A673 (cell line): ENCODE results near the gene FIS1. TPM values are rescaled to one million over a fixed set of nuclear protein-coding genes. Genes with fewer than 3 reads are reported as not detected.

Source experiments
- BruUV-seq: library from RNA; stranded (reverse); fragments of 400-500 nt; replicated peaks from 2 replicates; lab custom pipeline; 2021; lab: Mats Ljungman, UMichigan
- CTCF ChIA-PET: fragments of 300-600 bp; sonication (Branson Sonifier 250); formaldehyde crosslinking; loops from one replicate; lab custom pipeline; 2022; ENCODE audit warnings: antibody characterized with exemption; lab: Charles Lee
- POLR2A ChIA-PET: fragments of 300-600 bp; sonication (Branson Sonifier 250); formaldehyde crosslinking; loops from one replicate; lab custom pipeline; 2022; ENCODE audit warnings: antibody characterized with exemption; ENCODE audit not compliant: low non-redundant PET; lab: Charles Lee
- DNase-seq: peaks from one replicate; pipeline ENCODE4 v3.0.0-alpha.2; 2015; ENCODE audit warnings: low spot score
- H3K27ac ChIP-seq: fragments of 200-600 bp; sonication (generic); 2 replicates; pipeline ENCODE4 v1.5.1; 2016; ENCODE audit warnings: mixed run types, low read depth, mild to moderate bottlenecking, mixed read lengths, antibody characterized with exemption, low read length; ENCODE audit not compliant: poor library complexity, severe bottlenecking
- H3K27me3 ChIP-seq: fragments of 200-600 bp; sonication (generic); replicated peaks from 2 replicates; pipeline ENCODE4 v1.6.1; 2017; ENCODE audit warnings: mixed run types, low read depth, mild to moderate bottlenecking, mixed read lengths, antibody characterized with exemption, low read length; ENCODE audit not compliant: insufficient read depth, poor library complexity
- H3K36me3 ChIP-seq: fragments of 200-600 bp; sonication (generic); 2 replicates; pipeline ENCODE4 v1.6.1; 2016; ENCODE audit warnings: mixed run types, mild to moderate bottlenecking, mixed read lengths, antibody characterized with exemption, low read length; ENCODE audit not compliant: insufficient read depth, poor library complexity, severe bottlenecking
- H3K4me1 ChIP-seq: fragments of 200-600 bp; sonication (generic); 2 replicates; pipeline ENCODE4 v1.6.1; 2017; ENCODE audit warnings: mixed run types, mild to moderate bottlenecking, mixed read lengths, antibody characterized with exemption, low read length; ENCODE audit not compliant: insufficient read depth, poor library complexity, severe bottlenecking
- H3K4me3 ChIP-seq: fragments of 200-600 bp; sonication (generic); 2 replicates; pipeline ENCODE4 v1.5.1; 2016; ENCODE audit warnings: low read depth, mixed run types, mild to moderate bottlenecking, mixed read lengths, low read length; ENCODE audit not compliant: poor library complexity, severe bottlenecking
- H3K9me3 ChIP-seq: fragments of 200-600 bp; sonication (generic); 2 replicates; pipeline ENCODE4 v1.6.1; 2016; ENCODE audit warnings: mixed run types, low read depth, mild to moderate bottlenecking, mixed read lengths, antibody characterized with exemption, low read length; ENCODE audit not compliant: poor library complexity, severe bottlenecking
- CTCF ChIP-seq: fragments of 300-800, 200-600 bp; sonication (generic); conservative IDR thresholded peaks from 2 replicates; pipeline ENCODE4 v1.5.1; 2017; ENCODE audit warnings: low read depth, mild to moderate bottlenecking, antibody characterized with exemption, low read length, moderate library complexity, mixed read lengths
- EZH2 ChIP-seq: fragments of 200-600 bp; sonication (generic); IDR thresholded peaks from 2 replicates; pipeline ENCODE4 v1.6.1; 2017; ENCODE audit warnings: borderline replicate concordance, low read depth, mild to moderate bottlenecking, mixed read lengths, antibody characterized with exemption, low read length; ENCODE audit not compliant: poor library complexity, severe bottlenecking
- intact Hi-C: fragments of 100-400 bp; cut with micrococcal nuclease; formaldehyde crosslinking; loops from one replicate; pipeline ENCODE4 v1.10.0; 2022; ENCODE audit not compliant: unreplicated experiment
- total RNA-seq: library from RNA; stranded (reverse); gene quantifications from 2 replicates; pipeline ENCODE4 v1.2.3, GENCODE V29; 2021

Gene FIS1
- total RNA-seq, 1 experiment from 2014 or later: 79.6 TPM

GRCh38 chr7:101212014-101212413 is 32.9 kb downstream of the FIS1 start:
- Histone ChIP-seq H3K27ac (no peak overlapping the region), H3K4me1 (peaks cover 23% of the 10 kb centered on the region), H3K27me3 (no peaks in the 10 kb centered on the region), H3K36me3 (peaks cover 13% of the 10 kb centered on the region), H3K4me3 (no peak overlapping the region), H3K9me3 (no peaks in the 10 kb centered on the region)
- CTCF ChIA-PET: interaction anchor here (0.6 kb wide), 1 partner anchor 127 kb away, joined by 11 read pairs; no protein-coding TSS in a partner anchor
- intact Hi-C loops: no loop called here
- no peak for DNase-seq
- TF ChIP-seq CTCF (no peak), EZH2 (no peak)
- BruUV-seq: no TSS peak
- POLR2A ChIA-PET: interaction anchor here (0.6 kb wide), 1 partner anchor 46 kb away, joined by 7 read pairs; no protein-coding TSS in a partner anchor

- no peak for DNase-seq
- Histone ChIP-seq H3K4me1 (peaks cover 18% of the 10 kb centered on the region), H3K36me3 (peaks cover 13% of the 10 kb centered on the region), H3K27ac (no peak overlapping the region), H3K9me3 (no peaks in the 10 kb centered on the region), H3K27me3 (no peaks in the 10 kb centered on the region), H3K4me3 (no peak overlapping the region)
- CTCF ChIA-PET: interaction anchor here (0.6 kb wide), 1 partner anchor 127 kb away, joined by 11 read pairs; no protein-coding TSS in a partner anchor
- no TSS peak for BruUV-seq
- POLR2A ChIA-PET: interaction anchor here (0.6 kb wide), 1 partner anchor 45 kb away, joined by 7 read pairs; no protein-coding TSS in a partner anchor
- intact Hi-C loops: no loop called here
- TF ChIP-seq EZH2 (no peak), CTCF (no peak)
Measured at GRCh38 chr7:101211501-101211900, 33.4 kb downstream of the FIS1 start.

GRCh38 chr7:101210143-101210542 is 34.7 kb downstream of the FIS1 start:
- H3K4me1 ChIP-seq: peaks cover 4% of the 10 kb centered on the region
- no peak overlapping the region for H3K27ac ChIP-seq
- DNase-seq: no peak
- no peaks in the 10 kb centered on the region for H3K27me3 ChIP-seq
- CTCF ChIA-PET: no interaction called here
- H3K4me3 ChIP-seq: no peak overlapping the region
- peaks cover 13% of the 10 kb centered on the region for H3K36me3 ChIP-seq
- no TSS peak for BruUV-seq
- TF ChIP-seq EZH2 (no peak), CTCF (no peak)
- no peaks in the 10 kb centered on the region for H3K9me3 ChIP-seq
- POLR2A ChIA-PET: no interaction called here
- intact Hi-C loops: no loop called here
